ENCODE results near the gene ATF7.

- TF ChIP-seq CTCF (conservative IDR thresholded peaks at IDR 0.05; ENCODE audit: low read depth, low read length): no peak
- TF ChIP-seq EZH2 (IDR thresholded peaks at IDR 0.05; ENCODE audit: borderline replicate concordance, low read depth, low read length, poor library complexity, severe bottlenecking): no peak
Observed at GRCh38 chr12:53612978-53613377, 13.2 kb downstream of the ATF7 start.
